Esophagus squamous epithelium (tissue), 4 donors: ENCODE measurements around the gene CTNNBIP1.

Experiments used
- POLR2A ChIP-seq, 4 donors: fragments of 450-650 bp; IDR thresholded peaks; one replicate each; pipeline ENCODE4 v1.6.1; 2017; ENCODE audit warnings: antibody characterized with exemption in 4 of 4, mild to moderate bottlenecking in 4 of 4, moderate library complexity in 3 of 4
- TF ChIP-seq, protein P1 (sequence below), 6 experiments: fragments of 450-650 bp in 4 of 6; fragments of 200-600 bp in 2 of 6; sonication (generic) in 2 of 6; IDR thresholded peaks; one replicate each; pipeline ENCODE4 v1.5.1; 2016 to 2019; ENCODE audit warnings: antibody characterized with exemption in 6 of 6, mild to moderate bottlenecking in 4 of 6, moderate library complexity in 4 of 6

- TF ChIP-seq, protein P1, sequence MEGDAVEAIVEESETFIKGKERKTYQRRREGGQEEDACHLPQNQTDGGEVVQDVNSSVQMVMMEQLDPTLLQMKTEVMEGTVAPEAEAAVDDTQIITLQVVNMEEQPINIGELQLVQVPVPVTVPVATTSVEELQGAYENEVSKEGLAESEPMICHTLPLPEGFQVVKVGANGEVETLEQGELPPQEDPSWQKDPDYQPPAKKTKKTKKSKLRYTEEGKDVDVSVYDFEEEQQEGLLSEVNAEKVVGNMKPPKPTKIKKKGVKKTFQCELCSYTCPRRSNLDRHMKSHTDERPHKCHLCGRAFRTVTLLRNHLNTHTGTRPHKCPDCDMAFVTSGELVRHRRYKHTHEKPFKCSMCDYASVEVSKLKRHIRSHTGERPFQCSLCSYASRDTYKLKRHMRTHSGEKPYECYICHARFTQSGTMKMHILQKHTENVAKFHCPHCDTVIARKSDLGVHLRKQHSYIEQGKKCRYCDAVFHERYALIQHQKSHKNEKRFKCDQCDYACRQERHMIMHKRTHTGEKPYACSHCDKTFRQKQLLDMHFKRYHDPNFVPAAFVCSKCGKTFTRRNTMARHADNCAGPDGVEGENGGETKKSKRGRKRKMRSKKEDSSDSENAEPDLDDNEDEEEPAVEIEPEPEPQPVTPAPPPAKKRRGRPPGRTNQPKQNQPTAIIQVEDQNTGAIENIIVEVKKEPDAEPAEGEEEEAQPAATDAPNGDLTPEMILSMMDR (IDR thresholded peaks at IDR 0.05): no peak
- TF ChIP-seq POLR2A (IDR thresholded peaks at IDR 0.05): no peak
Observed at GRCh38 chr1:9900142-9901043, 9.7 kb downstream of the CTNNBIP1 start.
